GM10248 (cell line): ENCODE measurements around the gene FADS1.
A peak's percentile ranks its signal among the peaks of the same experiment; 100 is the strongest.

Source experiments
- CTCF ChIA-PET: fragments of 300-600 bp; sonication (Branson Sonifier 250); formaldehyde crosslinking; extraction: SDS; loops from one replicate; lab custom pipeline; 2021; ENCODE audit warnings: antibody characterized with exemption; lab: Yijun Ruan, JAX
- POLR2A ChIA-PET: fragments of 350-650 bp; sonication (Branson Sonifier 250); formaldehyde crosslinking; extraction: SDS; loops from one replicate; lab custom pipeline; 2020; ENCODE audit warnings: antibody characterized with exemption; lab: Yijun Ruan, JAX
- DNase-seq: peaks from one replicate; pipeline ENCODE4 v3.0.0; 2012; ENCODE audit errors: extremely low spot score
- TF ChIP-seq, protein P1 (sequence below): IDR thresholded peaks from 2 replicates; pipeline ENCODE4 v1.5.1; 2012; ENCODE audit warnings: mild to moderate bottlenecking, low read depth; ENCODE audit errors: extremely low read depth, missing control alignments, control extremely low read depth

FADS1 gene

DNA sequence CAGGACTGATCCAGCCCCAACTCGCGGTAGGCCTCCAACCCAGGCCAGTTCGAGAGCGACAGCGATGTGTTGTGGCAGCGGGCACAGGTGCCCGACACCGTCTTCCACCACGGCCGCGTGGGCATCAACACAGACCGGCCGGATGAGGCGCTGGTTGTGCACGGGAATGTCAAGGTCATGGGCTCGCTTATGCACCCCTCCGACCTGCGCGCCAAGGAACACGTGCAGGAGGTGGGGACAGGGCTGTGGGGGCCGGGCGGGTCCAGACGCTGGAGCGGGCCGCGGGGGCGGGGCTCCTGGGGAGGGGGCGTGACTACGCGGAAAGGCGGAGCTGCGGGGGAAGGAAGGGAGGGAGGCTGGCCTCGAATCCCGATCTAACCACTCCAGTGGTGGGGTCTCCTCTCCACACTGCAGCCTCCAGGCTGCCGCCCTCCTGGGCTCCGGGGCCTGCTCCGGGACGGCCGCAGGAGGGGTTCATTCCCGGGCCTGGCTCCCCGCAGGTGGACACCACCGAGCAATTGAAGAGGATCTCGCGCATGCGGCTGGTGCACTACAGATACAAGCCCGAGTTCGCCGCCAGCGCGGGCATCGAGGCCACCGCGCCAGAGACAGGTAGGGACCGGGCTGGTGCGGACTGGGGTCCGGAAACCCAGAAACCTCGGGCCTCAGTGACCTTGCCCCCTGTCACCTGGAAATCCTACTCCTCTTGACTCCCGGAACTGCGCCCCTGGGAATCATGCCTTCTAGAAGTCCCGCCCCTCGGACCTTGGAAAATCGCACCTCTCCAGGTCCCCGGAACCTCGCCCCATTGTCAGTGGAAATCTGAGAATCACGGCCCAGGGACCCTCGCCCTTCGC lies 39.3 kb downstream of the FADS1 start:
- TF ChIP-seq, protein P1, sequence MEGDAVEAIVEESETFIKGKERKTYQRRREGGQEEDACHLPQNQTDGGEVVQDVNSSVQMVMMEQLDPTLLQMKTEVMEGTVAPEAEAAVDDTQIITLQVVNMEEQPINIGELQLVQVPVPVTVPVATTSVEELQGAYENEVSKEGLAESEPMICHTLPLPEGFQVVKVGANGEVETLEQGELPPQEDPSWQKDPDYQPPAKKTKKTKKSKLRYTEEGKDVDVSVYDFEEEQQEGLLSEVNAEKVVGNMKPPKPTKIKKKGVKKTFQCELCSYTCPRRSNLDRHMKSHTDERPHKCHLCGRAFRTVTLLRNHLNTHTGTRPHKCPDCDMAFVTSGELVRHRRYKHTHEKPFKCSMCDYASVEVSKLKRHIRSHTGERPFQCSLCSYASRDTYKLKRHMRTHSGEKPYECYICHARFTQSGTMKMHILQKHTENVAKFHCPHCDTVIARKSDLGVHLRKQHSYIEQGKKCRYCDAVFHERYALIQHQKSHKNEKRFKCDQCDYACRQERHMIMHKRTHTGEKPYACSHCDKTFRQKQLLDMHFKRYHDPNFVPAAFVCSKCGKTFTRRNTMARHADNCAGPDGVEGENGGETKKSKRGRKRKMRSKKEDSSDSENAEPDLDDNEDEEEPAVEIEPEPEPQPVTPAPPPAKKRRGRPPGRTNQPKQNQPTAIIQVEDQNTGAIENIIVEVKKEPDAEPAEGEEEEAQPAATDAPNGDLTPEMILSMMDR = no peak
- ChIA-PET CTCF (interaction anchor here (0.7 to 3.1 kb wide), 8 partner anchors 8 to 48 kb away, joined by 3 to 21 read pairs (median 3); no protein-coding TSS in a partner anchor), POLR2A (no interaction called here)
- DNase-seq = peak; percentile 75

- ChIA-PET POLR2A (no interaction called here), CTCF (interaction anchor here (0.7 to 3.1 kb wide), 9 partner anchors 9 to 47 kb away, joined by 3 to 21 read pairs (median 8); no protein-coding TSS in a partner anchor)
- DNase-seq = peak; percentile 90
- TF ChIP-seq, protein P1 = peak; percentile 68
These were observed 40.2 kb downstream of the FADS1 start for GRCh38 chr11:61776561-61777075.

GRCh38 chr11:61775606-61776554 lies 40.9 kb downstream of the FADS1 start:
- ChIA-PET POLR2A (no interaction called here), CTCF (interaction anchor here (1.0 to 3.1 kb wide), 11 partner anchors 9 to 141 kb away, joined by 3 to 21 read pairs (median 6); partner anchors contain the start of gene TMEM258)
- TF ChIP-seq, protein P1 = no peak
- no peak for DNase-seq

DNA sequence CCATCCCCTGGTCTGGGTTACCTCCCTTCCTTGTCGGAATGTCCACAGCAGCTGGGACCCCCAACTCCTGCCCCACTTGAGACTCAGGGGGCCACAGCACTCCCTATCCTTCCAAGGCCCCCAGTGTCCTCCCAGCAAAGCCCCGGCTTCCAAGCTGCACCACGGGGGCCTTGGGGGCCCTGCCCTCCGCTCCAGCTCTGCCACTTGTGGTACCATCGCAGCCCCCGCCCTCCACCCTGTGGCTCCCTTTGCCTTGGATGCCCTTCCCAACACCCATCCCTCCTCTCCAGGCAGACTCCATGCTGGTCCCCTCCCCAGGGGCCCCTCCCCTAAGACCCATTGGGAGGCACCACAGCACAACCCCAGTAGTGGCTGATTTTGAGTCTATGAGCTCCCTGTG lies 41.7 kb downstream of the FADS1 start:
- POLR2A ChIA-PET = no interaction called here
- CTCF ChIA-PET = interaction anchor here (1.0 to 3.1 kb wide), 10 partner anchors 8 to 140 kb away, joined by 3 to 21 read pairs (median 7); partner anchors contain the start of gene TMEM258
- no peak for DNase-seq
- TF ChIP-seq, protein P1 = no peak

DNA sequence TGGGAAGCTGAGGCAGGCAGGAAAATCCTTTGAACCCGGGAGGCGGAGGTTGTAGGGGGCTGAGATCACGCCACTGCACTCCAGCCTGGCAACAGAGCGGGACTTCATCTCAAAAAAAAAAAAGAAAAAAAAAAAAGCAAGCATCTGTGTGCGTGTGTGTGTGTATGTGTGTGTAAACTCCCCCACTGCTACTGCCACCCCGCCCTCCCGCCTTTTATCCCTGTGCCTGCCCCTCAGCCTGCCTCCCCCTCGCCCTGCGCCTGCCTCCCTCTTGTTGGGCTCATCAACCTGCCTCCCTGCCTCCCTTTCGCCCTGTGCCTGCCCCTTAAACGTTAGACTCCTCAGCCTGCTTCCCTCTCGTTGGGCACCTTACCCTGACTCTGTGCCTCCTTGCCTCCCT lies 42.4 kb downstream of the FADS1 start:
- CTCF ChIA-PET = interaction anchor here (1.8 to 2.9 kb wide), 3 partner anchors 14 to 27 kb away, joined by 4 to 21 read pairs (median 20); partner anchors contain the start of gene TMEM258
- TF ChIP-seq, protein P1 = no peak
- POLR2A ChIA-PET = no interaction called here
- DNase-seq = no peak

DNA sequence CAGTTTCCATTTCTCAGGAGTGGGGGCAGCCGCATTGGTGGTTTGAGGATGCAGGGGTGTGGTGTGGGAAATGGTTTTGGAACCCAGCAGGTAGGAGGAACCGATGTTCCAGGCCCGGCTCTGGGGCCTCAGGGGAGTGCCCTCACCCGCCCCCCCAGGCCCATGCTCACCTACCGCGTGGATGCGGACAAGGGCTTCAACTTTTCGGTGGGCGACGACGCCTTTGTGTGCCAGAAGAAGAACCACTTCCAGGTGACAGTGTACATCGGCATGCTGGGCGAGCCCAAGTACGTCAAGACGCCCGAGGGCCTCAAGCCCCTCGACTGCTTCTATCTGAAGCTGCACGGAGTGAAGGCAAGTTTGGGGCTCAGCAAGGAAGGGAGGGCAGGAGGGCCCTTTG lies 43.0 kb downstream of the FADS1 start:
- CTCF ChIA-PET = interaction anchor here (1.8 kb wide), 1 partner anchor 18 kb away, joined by 4 read pairs; the partner anchor contains the start of gene TMEM258
- POLR2A ChIA-PET = no interaction called here
- TF ChIP-seq, protein P1 = no peak
- no peak for DNase-seq
